Mesothelial cell of epicardium (in vitro differentiated cells): Measurements from ENCODE around the gene ANKRD13B. TPM values are rescaled to one million over a fixed set of nuclear protein-coding genes. Genes with fewer than 3 reads are reported as not detected.

Experiments
- DNase-seq, 2 experiments: peaks; one replicate each; pipeline ENCODE4 v3.0.0; 2021; ENCODE audit warnings: low spot score in 2 of 2; ENCODE audit not compliant: unreplicated experiment in 2 of 2
- H3K27ac Mint-ChIP-seq: 2 replicates; pipeline ENCODE4 v1.8.0; 2021; ENCODE audit warnings: mixed read lengths
- H3K27me3 Mint-ChIP-seq: 2 replicates; pipeline ENCODE4 v1.8.0; 2021; ENCODE audit warnings: low read depth, mixed read lengths
- H3K36me3 Mint-ChIP-seq: 2 replicates; pipeline ENCODE4 v1.8.0; 2021; ENCODE audit warnings: mixed read lengths
- H3K4me1 Mint-ChIP-seq: 2 replicates; pipeline ENCODE4 v1.8.0; 2021; ENCODE audit warnings: mixed read lengths
- H3K4me3 Mint-ChIP-seq: 2 replicates; pipeline ENCODE4 v1.8.0; 2021; ENCODE audit warnings: mild to moderate bottlenecking, moderate library complexity, mixed read lengths
- H3K9me3 Mint-ChIP-seq: 2 replicates; pipeline ENCODE4 v1.8.0; 2021; ENCODE audit warnings: mixed read lengths
- total RNA-seq: library from RNA; stranded (reverse); gene quantifications from 3 replicates; pipeline ENCODE4 v1.2.1, GENCODE V29; 2021
- TF ChIP-seq, protein P1 (sequence below): fragments of 200-600 bp; sonication (generic); IDR thresholded peaks from one replicate; pipeline ENCODE4 v1.5.0; 2021; ENCODE audit warnings: antibody characterized with exemption; ENCODE audit not compliant: unreplicated experiment

Gene ANKRD13B
- total RNA-seq, 1 donor from 2014 or later: 52.7 TPM

DNA sequence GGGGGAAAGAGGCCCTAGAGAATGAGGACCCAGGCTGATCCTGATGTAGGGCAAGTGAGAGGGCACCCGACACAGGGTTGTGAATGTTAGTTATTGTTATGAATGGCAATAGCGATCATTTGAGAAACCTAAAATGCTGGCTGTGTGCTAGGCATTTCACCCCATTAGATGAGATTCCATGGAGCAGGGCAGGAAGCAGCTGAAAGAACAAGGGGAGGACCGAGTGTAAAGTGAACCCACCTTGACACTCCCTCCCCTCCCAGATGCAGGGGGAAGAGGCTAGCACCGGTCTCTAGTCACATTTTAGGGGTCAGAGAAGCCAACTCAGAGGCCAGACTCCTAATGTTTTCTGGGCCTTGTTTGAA, 30.3 kb downstream of the ANKRD13B start:
- Mint-ChIP-seq H3K27me3 (peaks cover 40% of the 10 kb centered on the region), H3K27ac (no peak overlapping the region)

DNA sequence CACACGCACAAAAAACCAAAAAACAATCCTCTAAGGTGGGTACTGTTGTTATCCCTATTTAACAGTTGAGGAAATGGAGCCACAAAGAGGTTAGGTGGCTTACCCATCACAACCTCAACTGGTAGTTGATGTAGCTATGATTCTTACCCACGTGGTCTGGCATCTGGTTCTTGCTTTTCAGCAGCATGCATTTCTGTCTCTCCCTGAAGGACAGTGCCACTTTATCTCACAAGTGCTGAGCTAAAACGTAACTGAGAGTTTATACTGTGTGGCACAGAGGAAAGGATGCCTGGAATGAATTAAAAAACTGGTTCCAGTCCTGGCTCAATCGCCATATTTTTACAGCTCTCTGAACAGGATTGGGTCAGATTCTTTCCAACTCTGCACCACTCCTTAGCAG, 31.7 kb downstream of the ANKRD13B start:
- peaks cover 5% of the 10 kb centered on the region for H3K4me1 Mint-ChIP-seq
- peaks cover 29% of the 10 kb centered on the region for H3K27me3 Mint-ChIP-seq
- no peak for DNase-seq
- TF ChIP-seq, protein P1, sequence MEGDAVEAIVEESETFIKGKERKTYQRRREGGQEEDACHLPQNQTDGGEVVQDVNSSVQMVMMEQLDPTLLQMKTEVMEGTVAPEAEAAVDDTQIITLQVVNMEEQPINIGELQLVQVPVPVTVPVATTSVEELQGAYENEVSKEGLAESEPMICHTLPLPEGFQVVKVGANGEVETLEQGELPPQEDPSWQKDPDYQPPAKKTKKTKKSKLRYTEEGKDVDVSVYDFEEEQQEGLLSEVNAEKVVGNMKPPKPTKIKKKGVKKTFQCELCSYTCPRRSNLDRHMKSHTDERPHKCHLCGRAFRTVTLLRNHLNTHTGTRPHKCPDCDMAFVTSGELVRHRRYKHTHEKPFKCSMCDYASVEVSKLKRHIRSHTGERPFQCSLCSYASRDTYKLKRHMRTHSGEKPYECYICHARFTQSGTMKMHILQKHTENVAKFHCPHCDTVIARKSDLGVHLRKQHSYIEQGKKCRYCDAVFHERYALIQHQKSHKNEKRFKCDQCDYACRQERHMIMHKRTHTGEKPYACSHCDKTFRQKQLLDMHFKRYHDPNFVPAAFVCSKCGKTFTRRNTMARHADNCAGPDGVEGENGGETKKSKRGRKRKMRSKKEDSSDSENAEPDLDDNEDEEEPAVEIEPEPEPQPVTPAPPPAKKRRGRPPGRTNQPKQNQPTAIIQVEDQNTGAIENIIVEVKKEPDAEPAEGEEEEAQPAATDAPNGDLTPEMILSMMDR: no peak
- no peak overlapping the region for H3K27ac Mint-ChIP-seq
- no peak overlapping the region for H3K4me3 Mint-ChIP-seq
- H3K9me3 Mint-ChIP-seq: no peaks in the 10 kb centered on the region
- peaks cover 2% of the 10 kb centered on the region for H3K36me3 Mint-ChIP-seq

More for the DNA sequence above, 30.3 kb downstream of the ANKRD13B start:
- TF ChIP-seq, protein P1: no peak
- Mint-ChIP-seq H3K4me3 (peak overlapping the region; percentile 71), H3K9me3 (no peaks in the 10 kb centered on the region), H3K4me1 (peaks cover 5% of the 10 kb centered on the region), H3K36me3 (peaks cover 2% of the 10 kb centered on the region)
- DNase-seq: no peak

DNA sequence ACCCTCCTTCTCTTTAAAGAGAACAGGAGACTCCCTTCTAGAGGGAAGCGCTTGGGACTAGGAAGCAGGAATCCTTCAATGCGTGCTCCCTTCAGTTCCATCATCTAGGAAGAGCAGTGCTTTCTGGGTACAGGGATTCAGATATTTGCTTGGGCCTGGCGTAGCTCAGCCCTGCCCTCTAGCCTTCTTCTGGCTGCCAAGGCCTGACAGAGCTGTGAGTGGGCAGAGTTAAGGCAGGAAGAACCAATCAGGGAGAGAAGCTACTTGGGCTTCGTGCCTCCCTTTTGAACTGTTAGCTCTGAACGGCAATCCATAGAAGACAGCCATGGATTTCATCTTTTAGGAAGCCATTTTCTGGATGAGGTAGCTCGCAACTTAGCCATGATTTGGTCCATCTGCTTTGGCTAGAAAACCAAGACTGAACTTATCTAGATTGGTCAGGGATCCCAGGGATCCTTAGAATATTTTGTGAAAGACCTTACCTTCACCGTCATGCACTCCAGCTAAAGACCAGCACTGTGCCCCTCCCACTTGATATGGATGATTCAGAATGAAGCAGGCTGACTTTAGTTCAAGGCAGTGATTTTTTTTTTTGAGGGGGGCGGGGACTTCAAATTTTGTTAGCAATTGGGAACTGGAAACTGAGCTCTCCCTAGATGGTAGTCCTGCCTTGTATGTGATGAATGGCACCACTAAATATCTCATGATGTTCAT, 32.3 kb downstream of the ANKRD13B start:
- Mint-ChIP-seq H3K36me3 (peaks cover 2% of the 10 kb centered on the region), H3K9me3 (no peaks in the 10 kb centered on the region), H3K4me3 (no peak overlapping the region), H3K4me1 (peaks cover 5% of the 10 kb centered on the region), H3K27me3 (peaks cover 23% of the 10 kb centered on the region), H3K27ac (no peak overlapping the region)
- DNase-seq: no peak
- TF ChIP-seq, protein P1: no peak

- H3K9me3 Mint-ChIP-seq: no peaks in the 10 kb centered on the region
- H3K27me3 Mint-ChIP-seq: peaks cover 4% of the 10 kb centered on the region
- peaks cover 3% of the 10 kb centered on the region for H3K4me1 Mint-ChIP-seq
- no peak overlapping the region for H3K27ac Mint-ChIP-seq
- no peak overlapping the region for H3K4me3 Mint-ChIP-seq
- H3K36me3 Mint-ChIP-seq: peaks cover 14% of the 10 kb centered on the region
- TF ChIP-seq, protein P1: no peak
- no peak for DNase-seq
Observed at GRCh38 chr17:29627951-29628350, 35.0 kb downstream of the ANKRD13B start.

DNA sequence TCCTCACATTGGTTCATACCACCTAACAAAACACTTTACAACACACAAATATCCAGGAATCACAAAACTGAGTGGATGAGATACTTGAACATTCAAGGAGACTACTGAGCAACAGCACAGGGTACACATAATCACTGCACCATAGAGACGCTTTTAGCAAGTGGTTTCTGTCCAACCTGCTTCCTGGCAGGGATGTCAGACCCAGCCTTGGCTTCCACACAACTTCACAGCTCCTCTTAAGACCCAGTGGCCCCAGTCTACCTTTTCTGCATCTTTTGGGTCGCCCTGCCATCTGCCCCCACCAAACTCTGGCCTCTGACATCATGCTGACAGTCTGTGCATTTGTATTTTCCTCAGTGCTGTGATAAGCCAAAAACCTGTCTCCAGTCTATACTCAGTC, 35.7 kb downstream of the ANKRD13B start:
- Mint-ChIP-seq H3K9me3 (no peaks in the 10 kb centered on the region), H3K4me1 (no peaks in the 10 kb centered on the region), H3K36me3 (peaks cover 14% of the 10 kb centered on the region), H3K27ac (no peak overlapping the region), H3K4me3 (no peak overlapping the region), H3K27me3 (no peaks in the 10 kb centered on the region)
- no peak for DNase-seq
- TF ChIP-seq, protein P1: no peak

DNA sequence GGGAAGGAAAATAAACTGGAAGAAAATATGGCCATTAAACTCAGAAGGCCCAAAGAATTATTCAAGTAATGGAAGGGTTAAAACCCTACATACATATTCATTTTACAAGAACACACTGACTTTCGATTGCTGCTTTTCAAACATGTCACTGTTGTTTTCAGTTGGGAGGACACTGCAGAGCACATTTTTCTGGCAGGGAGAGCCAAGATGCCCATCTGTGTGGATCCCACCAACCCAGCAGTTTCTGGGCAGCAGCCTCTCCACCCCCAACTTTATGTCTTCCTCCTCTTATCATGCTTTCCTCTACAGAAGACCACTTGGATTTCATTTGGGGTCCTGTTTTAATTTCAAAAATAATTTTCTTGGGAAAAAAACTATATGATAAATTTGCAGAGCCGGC, 36.9 kb downstream of the ANKRD13B start:
- Mint-ChIP-seq H3K4me1 (no peaks in the 10 kb centered on the region), H3K27me3 (no peaks in the 10 kb centered on the region), H3K36me3 (peaks cover 15% of the 10 kb centered on the region), H3K9me3 (no peaks in the 10 kb centered on the region), H3K27ac (no peak overlapping the region), H3K4me3 (no peak overlapping the region)
- no peak for DNase-seq
- TF ChIP-seq, protein P1: no peak
